HG02588 (cell line): ENCODE data around the gene SLC6A1.

Experiments used
- ATAC-seq: cut with Tn5 transposase; IDR thresholded peaks from one replicate; pipeline ENCODE4 v1.9.1; 2021; ENCODE audit warnings: mild to moderate bottlenecking, moderate library complexity; ENCODE audit not compliant: unreplicated experiment

SLC6A1 gene

DNA sequence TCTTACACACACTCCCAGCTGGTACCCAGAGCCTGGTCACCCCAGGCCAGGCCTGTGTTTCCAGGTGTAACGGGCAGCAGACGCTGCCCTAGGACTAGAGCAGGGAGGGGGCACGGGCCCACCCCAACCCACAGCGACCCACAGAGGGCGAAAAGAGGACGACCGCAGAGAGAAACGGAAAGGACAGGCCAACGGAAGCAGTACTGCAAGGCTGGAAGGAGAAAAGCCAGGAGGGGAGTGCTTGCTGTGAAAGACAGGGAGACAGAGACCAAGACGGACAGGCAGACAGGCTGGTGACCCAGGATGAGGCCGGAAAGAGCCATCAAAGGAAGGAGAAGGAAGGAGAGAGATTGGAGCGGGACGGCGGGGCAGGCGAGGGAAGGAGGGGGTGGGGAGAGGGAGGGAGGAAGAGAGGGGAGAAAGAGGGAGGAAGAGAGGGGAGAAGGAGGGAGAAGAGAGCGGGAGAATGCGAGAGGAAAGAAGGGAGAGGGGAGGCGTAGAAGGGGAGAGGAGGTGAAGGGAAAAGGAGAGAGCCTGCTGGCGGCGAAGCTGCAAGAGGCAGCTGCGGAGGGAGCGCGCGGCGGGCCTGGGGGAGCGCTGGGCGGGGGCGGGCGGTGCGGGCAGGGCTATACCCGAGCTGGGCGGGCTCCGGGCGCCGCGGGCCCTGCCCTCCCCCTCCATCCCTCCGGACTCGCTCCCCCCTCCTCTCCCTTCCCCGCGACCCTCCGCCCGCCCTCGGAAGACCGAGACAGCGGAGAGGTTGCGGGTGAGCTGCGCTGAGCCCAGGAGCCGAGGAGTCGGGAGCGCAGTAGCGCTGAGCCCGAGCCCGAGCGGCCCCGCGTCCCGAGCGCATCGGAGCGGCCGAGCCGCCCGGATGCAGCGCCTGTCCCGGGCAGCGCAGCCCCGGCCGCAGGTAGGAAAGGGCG lies at the start of gene SLC6A1:
TSS of gene SLC6A1 (plus strand) at position 732 of the 926 bp plus-strand sequence. CDS start 24,464 bp downstream, outside the sequence.
- ATAC-seq: no peak

DNA sequence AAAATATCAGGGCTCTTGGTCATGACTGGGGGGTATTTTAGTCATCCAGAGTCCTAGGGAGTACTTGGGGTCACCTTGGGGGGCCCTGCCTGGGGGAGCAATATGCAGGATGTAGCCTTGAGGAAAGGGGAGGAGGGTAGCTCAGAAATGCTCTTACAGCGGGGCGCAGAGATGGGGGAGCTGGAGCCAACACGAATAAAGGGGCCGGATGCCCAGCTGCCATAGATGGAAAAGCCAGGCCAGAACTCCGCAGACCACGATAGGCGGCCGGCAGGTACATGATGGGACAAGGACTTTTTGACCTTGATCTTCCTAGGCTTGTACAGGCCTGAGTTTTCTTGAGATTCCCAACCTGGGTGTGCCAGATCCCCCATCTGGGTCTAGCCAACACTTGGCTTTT lies 47.7 kb upstream of the SLC6A1 start:
- no peak for ATAC-seq

DNA sequence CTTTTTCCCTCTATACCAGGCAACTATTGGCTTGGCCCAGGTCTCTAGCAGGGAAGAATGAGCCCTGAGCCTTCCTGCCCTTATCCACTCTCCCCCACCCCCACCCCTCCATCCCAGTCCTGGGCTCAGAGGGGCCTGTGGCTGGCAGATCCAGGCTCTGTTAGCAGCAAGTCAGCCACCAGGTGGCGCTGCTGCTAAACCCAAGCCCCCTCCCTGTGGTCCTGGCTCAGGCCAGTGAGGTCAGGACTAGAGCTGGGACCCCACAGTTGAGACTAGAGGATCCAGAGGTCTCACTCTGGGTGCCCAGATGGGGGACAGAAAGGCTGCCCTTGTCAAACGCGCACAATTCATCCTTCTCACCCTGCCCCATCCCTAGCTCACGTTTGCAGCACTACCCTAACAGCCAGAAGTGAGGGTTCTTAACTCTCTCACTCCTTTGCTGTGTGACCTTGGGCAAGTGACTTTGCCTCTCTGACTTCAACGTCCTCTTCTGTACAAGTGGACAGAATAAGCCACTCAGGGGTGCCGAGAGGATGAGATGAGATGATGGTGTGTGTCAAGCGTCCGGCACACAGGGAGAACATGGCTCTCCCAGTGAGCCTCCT lies 46.8 kb upstream of the SLC6A1 start:
- no peak for ATAC-seq

DNA sequence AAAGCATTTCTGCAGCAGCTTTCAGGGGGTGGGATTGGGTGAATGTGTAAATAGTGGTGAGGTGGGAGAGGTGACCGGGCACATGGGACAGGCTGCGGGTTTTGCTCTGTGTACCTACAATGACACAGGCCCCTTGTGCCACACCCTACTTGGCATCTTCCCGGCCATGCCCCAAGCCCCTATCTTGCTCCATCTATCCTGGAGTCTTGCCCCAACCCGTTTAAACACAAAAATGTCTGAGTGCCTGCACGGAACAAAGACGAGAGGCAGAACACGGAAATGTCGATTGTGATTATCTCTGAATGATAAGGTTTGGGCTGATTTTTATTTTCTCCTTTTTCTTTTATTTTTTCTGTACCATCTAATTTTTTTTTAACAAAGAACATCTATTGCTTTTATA lies 46.0 kb upstream of the SLC6A1 start:
- ATAC-seq: no peak

DNA sequence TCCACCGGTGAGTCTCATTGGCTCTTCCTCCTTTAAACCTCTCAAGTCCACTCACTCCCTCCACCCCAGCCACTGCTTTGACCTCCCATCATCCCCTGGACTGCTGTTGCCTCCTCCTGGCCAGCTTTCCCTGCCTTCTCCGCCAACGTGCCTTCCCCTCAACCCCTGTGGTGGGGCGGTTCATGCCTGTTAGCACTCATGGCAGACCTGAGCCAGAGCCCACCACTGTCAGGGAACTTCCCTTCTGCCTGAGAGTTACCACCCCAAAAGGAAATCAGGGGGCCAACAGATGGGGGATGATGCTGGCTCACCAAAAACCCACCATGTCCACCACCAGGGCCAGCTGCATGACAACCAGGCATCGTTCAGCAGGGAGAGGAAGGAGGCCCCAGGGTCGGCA lies 44.2 kb upstream of the SLC6A1 start:
- no peak for ATAC-seq

DNA sequence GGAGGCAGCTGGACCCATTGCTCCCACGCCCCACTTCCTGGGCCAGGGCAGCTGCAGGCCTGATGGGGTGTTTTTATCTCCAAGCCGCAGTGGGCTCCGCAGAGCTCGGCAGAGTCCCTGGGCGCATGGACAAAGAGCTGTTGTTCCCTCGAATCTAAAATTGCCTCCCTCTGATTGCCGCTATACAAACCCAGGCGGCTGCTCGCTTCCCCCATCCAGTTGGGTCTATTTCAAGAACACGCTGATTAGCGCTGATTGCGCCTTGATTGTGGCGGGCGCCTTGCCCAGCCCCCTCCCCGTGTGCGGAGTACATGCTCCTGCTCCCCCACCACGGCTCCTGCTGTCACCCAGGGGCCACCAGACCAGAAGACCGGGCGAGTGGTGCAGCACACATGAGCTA lies 43.4 kb upstream of the SLC6A1 start:
- no peak for ATAC-seq

DNA sequence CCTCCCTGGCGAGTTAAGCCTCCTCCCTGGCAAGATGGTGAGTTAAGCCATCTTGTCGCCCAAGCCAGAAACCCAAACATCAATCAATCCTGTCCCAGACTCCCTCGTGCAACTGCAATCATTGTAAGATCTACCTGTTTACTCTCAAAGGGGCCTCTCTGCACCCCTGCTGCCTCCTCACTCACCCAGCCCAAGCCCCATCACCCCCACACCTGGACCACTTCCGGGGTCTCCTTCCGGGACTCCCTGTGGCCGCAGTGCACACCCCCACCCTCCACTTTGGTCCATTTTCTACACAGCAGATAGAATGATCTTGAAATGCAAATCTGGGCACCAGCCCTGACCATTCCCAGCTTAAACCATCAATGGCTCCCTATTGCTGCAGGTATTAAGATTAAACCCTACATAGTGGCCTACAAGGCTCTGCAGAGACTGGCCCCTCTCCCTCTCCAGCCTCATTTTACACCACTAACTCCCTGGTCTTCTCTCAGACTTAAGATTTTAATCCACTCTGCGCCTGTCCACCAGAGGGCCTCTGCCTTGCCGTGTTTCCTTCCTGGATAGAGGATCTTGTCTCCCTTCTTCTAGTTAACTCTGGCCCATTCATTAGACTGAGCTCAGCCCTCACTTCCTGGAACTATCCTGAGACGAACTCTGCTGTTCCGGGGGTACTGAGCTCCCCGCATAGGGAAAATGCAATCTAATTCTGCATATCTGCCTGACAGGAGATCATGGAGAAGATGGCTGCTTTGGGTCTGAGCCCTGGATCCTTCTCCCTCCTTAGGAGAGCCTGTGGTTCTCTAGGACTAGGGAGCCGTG lies 41.9 kb upstream of the SLC6A1 start:
- ATAC-seq: no peak

DNA sequence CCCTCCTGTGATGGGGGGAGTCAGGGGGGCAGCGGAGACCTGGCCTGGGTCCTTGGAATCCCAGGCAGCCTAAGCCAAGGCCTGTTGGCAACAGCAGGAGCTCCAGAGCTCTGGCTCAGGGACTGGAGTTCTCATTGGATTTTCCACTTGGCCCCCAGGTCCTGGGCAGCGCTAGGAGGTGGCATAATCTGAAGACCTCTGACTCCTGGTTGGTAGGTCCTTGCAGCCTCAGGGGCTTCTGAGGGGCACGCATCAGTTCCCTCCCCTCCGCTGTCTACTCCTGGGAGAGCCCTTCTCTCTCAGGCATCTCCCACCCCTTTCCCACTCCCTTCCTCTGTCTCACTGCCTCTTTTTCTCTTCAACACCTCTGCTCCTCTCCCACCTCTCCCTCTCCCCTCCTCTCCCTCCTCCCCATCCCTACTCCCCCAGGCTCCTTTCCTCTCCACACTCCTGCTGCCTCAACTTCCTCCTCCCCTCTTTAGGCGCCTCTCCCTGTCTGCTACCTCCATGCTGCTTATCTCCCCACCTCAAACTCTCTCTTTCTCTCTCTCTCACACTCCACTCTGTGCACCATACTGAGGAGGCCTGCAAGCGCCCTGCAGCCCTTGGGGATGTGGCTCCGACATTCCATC lies 41.1 kb upstream of the SLC6A1 start:
- ATAC-seq: no peak

DNA sequence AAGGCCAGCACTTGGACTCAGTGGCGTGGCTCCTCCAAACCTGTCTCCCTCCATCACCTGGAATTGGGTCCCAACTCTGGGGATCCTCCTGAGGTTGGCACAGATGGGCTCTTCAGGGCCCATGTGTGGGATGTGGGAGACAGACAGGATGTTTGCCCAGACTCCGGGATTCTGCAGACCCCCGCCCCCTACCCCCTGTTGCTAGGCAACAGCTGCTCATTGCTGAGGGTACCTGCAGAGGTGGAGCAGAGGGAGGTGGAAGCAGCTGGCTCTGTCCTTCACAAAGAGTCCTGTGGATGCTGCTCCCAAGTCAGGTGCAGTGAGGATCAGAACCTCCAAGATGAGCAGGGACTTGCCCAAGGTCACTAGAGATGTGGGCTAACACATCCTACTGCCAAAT lies 40.0 kb upstream of the SLC6A1 start:
- no peak for ATAC-seq

DNA sequence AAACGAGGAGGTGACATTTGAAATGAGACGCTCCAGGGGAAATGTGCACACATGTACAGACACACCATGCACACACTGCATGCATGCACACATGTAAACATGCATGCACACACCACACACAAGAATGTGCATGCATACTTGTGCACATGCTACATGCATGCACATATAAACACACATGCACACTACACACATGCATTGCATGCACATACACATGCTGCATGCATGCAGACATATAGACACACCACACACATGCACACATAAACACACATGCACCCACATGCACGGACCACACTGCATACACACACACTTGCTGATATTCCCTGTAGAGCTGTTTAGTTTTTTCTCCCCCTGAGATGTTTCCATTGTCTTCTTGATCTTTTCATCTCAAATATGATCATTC lies 37.8 kb upstream of the SLC6A1 start:
- ATAC-seq: no peak

DNA sequence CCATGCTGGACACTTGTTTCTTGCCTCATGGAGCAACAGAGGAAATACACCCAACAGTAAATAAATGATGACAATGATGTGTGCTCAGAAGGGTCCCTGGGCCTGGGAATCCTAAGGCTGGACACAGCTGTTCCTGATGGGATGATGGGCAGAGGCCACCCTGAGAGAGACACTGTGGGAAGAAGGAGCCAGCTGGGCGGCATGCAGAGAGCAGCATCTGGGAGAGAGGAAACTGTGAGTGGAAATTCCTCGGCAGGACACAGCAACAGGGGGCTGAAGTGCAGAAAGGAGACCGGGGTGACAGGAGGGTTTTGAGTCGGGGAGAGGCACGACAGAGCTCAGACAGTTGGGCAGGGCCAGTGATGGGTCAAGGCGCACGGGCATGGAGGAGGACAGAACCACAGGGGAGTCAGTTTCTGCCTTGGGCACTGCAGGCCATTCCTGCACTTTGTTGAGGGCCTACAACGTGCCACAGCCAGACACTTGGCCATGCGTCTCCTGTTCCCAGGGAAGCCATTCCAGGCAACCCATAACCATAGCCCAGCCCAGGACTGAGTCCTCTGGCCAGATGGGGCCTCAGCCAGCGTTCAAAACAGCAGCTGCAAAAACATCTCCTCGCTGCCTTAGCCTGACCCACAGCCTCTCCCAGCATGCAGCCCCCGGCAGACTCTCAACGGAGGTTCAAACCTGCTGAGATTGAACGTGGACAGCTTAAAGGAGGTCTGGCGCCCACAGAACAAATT lies 36.7 kb upstream of the SLC6A1 start:
- no peak for ATAC-seq

DNA sequence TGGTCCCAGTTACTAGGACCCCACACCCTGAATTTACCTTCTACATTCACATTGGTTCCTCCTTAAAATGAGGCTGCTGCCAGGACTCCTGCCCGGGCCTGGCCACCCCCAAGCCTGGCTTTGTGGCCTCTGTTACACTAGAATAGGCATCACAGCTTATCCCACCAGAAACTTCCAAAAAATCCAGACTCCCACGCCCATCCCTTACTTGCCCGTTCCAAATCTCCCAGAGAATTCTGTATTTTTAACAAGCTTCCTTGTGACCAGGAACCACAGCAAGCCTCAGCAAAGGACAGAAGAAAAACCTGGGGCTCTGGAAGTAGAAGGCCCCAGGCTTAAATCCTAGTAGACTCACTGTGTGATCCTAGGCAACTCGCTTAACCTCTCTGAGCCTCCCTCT lies 36.0 kb upstream of the SLC6A1 start:
- ATAC-seq: no peak

DNA sequence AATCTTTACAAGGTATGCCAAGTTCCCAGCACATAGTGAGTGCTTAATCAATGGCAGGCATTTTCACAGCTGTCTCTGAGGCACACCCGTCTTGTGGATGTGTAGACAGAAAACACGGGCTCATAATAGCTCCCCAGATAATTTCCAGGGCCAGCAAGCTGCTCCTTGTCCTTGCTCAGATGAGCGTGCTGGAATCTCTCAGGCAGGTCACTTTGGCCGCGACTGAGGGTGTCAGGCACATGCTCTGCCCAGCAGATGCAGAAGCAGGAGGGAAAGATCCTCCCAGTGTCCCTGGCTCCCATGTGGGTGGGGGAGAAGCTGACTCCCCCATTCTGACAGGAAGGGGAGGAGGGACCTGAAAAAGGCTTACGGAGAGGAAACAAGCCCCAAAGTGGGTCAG lies 35.6 kb upstream of the SLC6A1 start:
- ATAC-seq: no peak

DNA sequence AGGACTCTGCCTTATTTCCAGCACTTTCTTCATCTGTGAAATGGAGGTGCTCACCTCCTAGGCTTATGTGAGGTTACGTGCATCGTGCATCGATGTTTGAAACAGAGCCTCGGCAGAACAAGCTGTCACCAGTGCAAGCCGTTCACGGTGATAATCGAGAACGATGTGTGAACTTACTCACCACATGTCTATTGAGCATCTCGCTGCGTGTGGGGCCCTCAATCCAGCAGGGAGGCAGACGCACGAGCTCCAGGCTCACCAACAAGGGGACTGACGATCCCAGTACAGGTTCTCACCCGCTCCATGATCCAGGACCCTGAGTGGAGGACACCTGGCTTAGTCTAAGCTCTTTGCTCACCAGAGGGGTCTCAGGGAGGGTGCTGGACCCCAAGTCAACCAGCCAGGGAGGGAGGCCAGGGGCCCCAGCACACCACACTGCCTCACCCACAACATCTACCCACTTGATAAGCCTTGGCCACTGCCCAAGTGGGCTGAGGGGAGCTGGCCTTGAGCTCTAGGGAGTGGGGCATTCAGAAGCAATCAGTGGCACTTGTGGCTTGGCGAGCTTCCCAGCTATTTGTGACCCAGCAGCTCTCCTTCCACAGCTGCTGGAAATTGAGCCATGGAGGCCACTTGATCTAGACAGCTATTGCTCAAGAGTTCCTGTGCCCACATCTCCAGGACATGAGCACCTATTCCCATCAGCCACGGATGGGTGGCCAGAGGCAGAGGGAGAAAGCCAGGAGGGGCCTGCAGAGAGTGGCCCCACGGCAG lies 34.4 kb upstream of the SLC6A1 start:
- no peak for ATAC-seq

DNA sequence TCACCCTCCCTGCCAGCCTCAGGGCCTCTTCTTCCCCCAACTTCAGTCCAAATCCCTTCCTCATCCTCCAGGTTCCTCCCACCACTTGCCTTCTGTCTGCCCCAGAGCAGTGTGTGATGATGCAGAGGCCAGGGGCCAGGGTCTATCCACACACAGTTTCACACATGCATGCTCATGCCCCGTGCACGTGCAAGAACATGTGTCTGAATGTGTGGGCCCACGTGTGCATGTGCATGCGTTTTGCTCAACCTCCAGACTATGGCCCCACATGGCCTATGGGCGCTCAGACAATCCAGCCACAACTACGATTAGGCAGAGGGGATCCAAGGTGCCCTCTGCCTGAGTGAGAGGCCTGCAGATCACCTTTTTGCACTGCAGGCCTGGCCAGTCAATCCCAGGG lies 32.3 kb upstream of the SLC6A1 start:
- ATAC-seq: no peak

DNA sequence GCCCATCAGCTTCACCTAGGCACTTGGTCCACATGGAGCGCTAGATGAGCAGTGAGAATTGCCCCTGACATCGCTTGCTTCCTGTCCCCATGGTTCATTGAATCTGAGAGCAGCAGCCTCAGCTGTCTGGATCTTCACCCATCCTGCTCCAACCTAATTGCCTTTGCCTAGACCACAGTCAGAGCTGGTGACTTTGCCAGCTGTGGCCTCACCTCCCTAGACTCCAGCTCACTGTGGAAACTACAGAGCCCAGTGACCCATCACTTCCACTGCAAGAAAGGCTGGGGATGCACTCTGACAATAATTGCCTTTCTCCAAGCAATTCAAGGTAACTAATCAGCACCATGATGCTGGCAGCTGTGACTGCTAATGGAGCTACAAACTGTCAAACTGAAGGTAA lies 30.6 kb upstream of the SLC6A1 start:
- no peak for ATAC-seq

DNA sequence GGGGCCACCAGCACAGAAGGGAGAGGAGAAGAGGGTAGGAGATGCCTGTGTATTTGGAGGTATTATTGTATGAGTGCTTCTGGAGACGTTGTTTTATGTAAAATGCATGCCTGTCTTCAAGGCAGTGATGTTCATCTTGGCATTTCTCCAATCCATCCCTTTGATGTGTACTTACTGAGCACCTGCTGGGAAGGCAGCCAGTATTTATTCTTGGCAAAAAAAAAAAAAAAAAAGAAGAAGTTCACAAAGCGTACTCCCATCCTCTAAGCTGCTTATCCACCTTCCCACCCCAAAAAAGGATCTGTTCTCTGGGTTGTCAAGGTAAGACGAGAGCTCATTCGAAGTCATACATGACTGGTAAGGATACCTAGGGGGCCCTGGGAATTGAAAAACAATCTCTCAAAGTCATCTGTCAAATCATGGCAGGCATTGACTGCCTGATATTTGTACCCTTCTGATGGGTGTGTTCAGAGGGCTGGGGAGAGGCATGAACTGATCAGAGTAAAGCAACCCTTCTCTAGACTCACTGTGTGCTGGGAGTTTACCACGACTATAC lies 30.0 kb upstream of the SLC6A1 start:
- no peak for ATAC-seq

DNA sequence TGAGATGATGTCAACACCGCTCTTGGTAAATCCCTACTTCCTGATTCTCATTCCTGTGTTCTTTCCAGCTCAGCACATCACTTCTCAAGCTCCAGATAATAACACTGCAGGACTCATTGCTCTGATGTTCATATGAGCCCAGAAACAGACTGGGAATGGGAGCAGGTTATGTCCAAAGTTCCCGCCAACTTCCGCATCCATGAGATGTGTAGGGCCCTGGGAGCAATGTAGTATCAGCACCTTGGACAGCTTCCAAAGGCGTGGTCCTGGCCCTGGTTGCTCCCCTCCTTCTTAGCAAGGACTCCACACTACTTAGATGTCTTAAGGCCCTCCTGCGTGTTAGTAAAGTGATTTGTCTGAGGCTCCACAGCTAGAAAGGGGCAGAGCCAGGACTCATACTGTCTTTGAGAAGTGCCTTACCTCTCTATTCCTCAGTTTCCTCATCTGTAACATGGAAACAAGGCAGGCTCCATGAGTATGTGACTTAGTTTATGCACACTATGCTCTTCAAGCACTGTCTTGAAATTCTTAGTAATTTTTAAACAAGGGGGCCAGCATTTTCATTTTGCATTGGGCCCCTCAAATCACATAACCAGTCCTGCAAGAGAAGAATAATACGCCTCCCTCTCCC lies 27.9 kb upstream of the SLC6A1 start:
- ATAC-seq: no peak

DNA sequence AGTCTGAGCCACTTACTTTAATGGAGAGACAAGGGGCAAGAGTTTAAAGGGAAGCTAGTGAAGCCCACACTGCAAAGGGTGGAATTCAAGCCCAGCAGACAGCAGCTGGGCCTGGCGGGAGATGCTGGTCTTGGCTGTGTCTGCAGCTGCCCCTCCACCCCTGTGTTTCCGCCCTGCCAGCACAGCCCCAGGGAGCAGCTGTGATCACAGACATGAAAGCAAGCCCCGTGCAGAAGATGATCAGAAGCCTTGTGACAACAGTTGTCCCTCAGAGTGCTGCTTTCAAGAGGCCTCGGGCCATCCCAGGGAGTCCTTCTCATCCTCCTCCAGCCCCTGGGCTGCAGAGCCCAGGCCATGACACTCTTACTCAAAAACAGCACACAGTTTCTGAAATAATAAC lies 24.1 kb upstream of the SLC6A1 start:
- ATAC-seq: no peak
